Measurements from ENCODE around the gene GAPVD1.

GRCh38 chr9:125407432-125407973 is 145.9 kb downstream of the GAPVD1 start:
- TF ChIP-seq POLR2A (IDR thresholded peaks at IDR 0.05; ENCODE audit: low read depth, low read length) (no peak), POLR2AphosphoS5 (IDR thresholded peaks at IDR 0.05; ENCODE audit: low read depth, low read length) (no peak), POU2F2 (IDR thresholded peaks at IDR 0.05; ENCODE audit: low read depth, low read length) (no peak)

Measured in GM12891 (cell line).